Lower lobe of right lung (tissue), 2 donors: ENCODE results near the gene ME1. TPM values are rescaled to one million over a fixed set of nuclear protein-coding genes. Genes with fewer than 3 reads are reported as not detected.

ENCODE experiments used
- ATAC-seq, 2 donors: fragments of 200-7000 bp; cut with Tn5 transposase; one replicate each; pipeline ENCODE4 v1.9.1; 2020 to 2022; ENCODE audit warnings: mild to moderate bottlenecking in 2 of 2, moderate library complexity in 2 of 2
- DNase-seq: peaks from one replicate; pipeline ENCODE4 v3.0.0-alpha.2; 2020
- H3K27ac ChIP-seq: fragments of 200-600 bp; one replicate; pipeline ENCODE4 v1.8.0; 2022
- H3K27me3 ChIP-seq: fragments of 200-600 bp; one replicate; pipeline ENCODE4 v1.8.0; 2022; ENCODE audit warnings: low read depth
- H3K36me3 ChIP-seq: fragments of 200-600 bp; one replicate; pipeline ENCODE4 v1.8.0; 2022; ENCODE audit warnings: mild to moderate bottlenecking
- H3K4me1 ChIP-seq: fragments of 200-600 bp; one replicate; pipeline ENCODE4 v1.8.0; 2022
- H3K4me3 ChIP-seq: fragments of 200-600 bp; one replicate; pipeline ENCODE4 v1.8.0; 2022; ENCODE audit warnings: mild to moderate bottlenecking
- H3K9me3 ChIP-seq: fragments of 200-600 bp; one replicate; pipeline ENCODE4 v1.8.0; 2022
- CTCF ChIP-seq: fragments of 200-600 bp; IDR thresholded peaks from one replicate; pipeline ENCODE4 v1.8.0; 2022; ENCODE audit warnings: antibody characterized with exemption, mild to moderate bottlenecking
- intact Hi-C: fragments of 100-400 bp; cut with DNase I; formaldehyde crosslinking; loops from one replicate; pipeline ENCODE4 v1.11.0; 2022
- total RNA-seq: library from RNA; stranded (reverse); fragmentation: NEBNext Ultra II Directional; extraction: Animal tissue kit (Norgen Biotek cat#: 25700); gene quantifications from one replicate; pipeline ENCODE4 v1.2.1, GENCODE V29; 2021
- donor health status: DM: no; HTN: yes; CAD: no; lungs with severe emphysema.

Gene ME1
- total RNA-seq, 1 donor from 2014 or later = 12.9 TPM

DNA sequence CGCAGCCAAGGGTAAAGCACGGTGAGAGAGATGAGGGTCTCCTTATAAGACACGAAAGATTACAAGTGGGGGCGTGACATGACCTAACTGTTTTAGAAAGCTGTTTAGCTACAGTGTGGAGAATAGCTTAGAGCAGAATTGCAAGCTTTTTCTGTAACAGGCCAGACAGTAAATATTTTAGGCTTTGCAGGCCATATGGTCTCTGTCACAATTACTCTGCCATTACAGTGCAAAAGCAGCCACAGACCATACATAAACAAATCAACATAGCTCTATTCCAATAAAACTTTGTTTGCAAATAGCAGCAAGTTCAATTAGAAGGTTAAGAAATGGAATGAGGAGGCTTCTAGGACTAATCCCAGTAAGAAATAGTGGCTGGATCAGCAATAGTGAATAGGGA is 254.6 kb downstream of the ME1 start:
- no peak for TF ChIP-seq CTCF
- ATAC-seq = no peak
- intact Hi-C loops = no loop called here
- H3K4me3 ChIP-seq = no peak overlapping the region
- no peak for DNase-seq
- H3K36me3 ChIP-seq = peaks cover 95% of the 10 kb centered on the region
- H3K9me3 ChIP-seq = no peaks in the 10 kb centered on the region
- H3K4me1 ChIP-seq = no peaks in the 10 kb centered on the region
- H3K27ac ChIP-seq = no peak overlapping the region
- no peaks in the 10 kb centered on the region for H3K27me3 ChIP-seq

DNA sequence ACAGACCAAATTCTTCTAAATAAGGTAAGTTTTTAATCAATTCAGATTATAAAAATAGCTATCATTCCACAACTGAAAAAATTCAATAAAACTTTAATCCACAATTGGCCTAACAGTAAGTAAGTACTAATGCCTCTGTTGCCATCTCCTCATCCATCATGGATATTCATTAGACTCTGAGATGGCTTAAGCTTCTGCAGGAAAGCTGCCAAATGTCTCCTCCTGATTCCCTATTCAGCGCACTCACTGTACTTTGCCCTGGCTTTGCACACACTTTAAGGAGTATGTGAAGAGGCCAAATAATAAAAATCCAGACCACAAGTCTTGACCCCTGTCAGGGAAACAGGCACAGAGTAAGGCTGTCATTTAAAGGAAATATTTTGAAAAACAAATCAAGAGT is 261.3 kb downstream of the ME1 start:
- H3K36me3 ChIP-seq = peaks cover 100% of the 10 kb centered on the region
- no peak for TF ChIP-seq CTCF
- no peaks in the 10 kb centered on the region for H3K9me3 ChIP-seq
- ATAC-seq (no peak), DNase-seq (no peak)
- intact Hi-C loops = no loop called here
- H3K4me1 ChIP-seq = no peaks in the 10 kb centered on the region
- H3K27ac ChIP-seq = no peak overlapping the region
- no peak overlapping the region for H3K4me3 ChIP-seq
- no peaks in the 10 kb centered on the region for H3K27me3 ChIP-seq

GRCh38 chr6:83169106-83169505 is 261.7 kb downstream of the ME1 start:
- H3K36me3 ChIP-seq = peaks cover 100% of the 10 kb centered on the region
- H3K27me3 ChIP-seq = no peaks in the 10 kb centered on the region
- H3K27ac ChIP-seq = no peak overlapping the region
- no peak for DNase-seq
- no peak overlapping the region for H3K4me3 ChIP-seq
- TF ChIP-seq CTCF = no peak
- H3K4me1 ChIP-seq = no peaks in the 10 kb centered on the region
- ATAC-seq = no peak
- no peaks in the 10 kb centered on the region for H3K9me3 ChIP-seq
- intact Hi-C loops = no loop called here

DNA sequence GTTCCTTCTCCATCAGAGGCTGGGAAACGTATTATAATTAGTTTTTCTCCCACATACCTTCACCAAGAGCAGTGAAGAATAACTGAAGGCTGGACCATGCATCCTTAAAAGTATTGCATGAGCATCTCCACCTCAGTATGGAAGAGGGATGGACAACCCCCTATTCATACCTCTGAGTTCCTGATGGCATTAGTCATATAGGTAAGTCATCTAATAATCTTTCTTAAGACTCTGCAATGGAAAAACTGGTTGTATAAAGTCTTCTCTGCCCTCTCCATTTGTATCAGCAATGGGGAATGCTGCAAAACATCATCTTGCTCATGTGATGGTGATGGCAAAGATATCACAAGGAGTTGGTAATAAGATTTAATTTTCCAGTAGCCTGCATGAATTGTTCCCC is 262.3 kb downstream of the ME1 start:
- Histone ChIP-seq H3K36me3 (peaks cover 100% of the 10 kb centered on the region), H3K4me3 (no peak overlapping the region), H3K9me3 (no peaks in the 10 kb centered on the region), H3K27me3 (no peaks in the 10 kb centered on the region), H3K27ac (no peak overlapping the region), H3K4me1 (no peaks in the 10 kb centered on the region)
- ATAC-seq = no peak
- DNase-seq = no peak
- TF ChIP-seq CTCF = no peak
- intact Hi-C loops = no loop called here

GRCh38 chr6:83167726-83168278 is 263.0 kb downstream of the ME1 start:
- no peak for TF ChIP-seq CTCF
- intact Hi-C loops = no loop called here
- Histone ChIP-seq H3K4me1 (no peaks in the 10 kb centered on the region), H3K27me3 (no peaks in the 10 kb centered on the region), H3K36me3 (peaks cover 100% of the 10 kb centered on the region), H3K4me3 (no peak overlapping the region), H3K9me3 (no peaks in the 10 kb centered on the region), H3K27ac (no peak overlapping the region)
- DNase-seq (no peak), ATAC-seq (no peak)

Other genes starting within 250 kb of the ME1 start
- 34.9 TPM for gene PGM3, start 237.8 kb downstream of the ME1 start, total RNA-seq
- gene RWDD2A, start 237.7 kb downstream of the ME1 start, total RNA-seq = 3.9 TPM
- gene PRSS35, start 81.5 kb upstream of the ME1 start, total RNA-seq = 0.59 TPM